HG03469 (cell line): ENCODE measurements around the gene SLC16A1.
A peak's percentile ranks its signal among the peaks of the same experiment; 100 is the strongest.
"Not testable (repeated sequence)": the region's sequence is repeated elsewhere in the genome, so short reads cannot be mapped to it uniquely, and the experiment has no call there.

ENCODE experiments used
- ATAC-seq: cut with Tn5 transposase; IDR thresholded peaks from one replicate; pipeline ENCODE4 v1.9.1; 2021; ENCODE audit warnings: mild to moderate bottlenecking, moderate library complexity, moderate number of reproducible peaks; ENCODE audit not compliant: unreplicated experiment

The SLC16A1 gene

GRCh38 chr1:112955773-112956543 is at the start of gene SLC16A1:
Gene SLC16A1 (minus strand): TSS chr1:112956196. CDS start chr1:112929308, 26,888 bp downstream.
- peak; percentile 43 for ATAC-seq

GRCh38 chr1:113003751-113004690 is 48.0 kb upstream of the SLC16A1 start:
- ATAC-seq, result no peak

GRCh38 chr1:113002297-113002696 is 46.3 kb upstream of the SLC16A1 start:
- no peak for ATAC-seq

DNA sequence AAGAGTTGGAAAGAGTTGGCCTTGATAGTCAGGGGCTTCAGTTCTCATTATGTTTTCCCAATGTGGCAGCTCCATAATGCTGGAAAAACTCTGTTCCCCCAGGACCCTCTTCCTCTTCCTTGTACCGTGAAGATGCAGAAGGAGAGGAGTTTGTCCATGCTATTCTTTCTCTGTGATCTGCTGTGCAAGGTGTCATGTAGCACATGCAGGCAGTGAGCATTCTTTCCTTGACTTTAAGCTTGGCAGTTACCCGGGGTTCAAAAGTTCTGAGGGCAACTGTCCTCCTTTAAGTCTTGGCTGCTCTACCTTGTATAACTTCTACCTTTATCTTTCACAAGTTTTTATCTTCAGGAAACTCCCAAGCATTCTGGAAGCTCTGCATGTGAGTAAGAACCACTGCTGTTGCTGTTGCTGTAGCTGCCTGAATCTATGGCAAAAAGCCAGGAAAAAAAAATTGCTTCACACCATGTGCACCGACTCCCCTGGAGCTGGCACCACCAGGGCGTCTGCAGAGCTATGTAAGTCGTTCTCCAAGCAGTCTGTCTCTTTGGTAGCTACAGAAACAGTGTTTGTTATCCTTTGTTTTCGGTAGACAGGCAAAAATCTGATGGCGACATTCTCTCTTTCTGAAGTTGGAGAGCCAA is 42.7 kb upstream of the SLC16A1 start:
- ATAC-seq, result no peak

- no peak for ATAC-seq
Observed at GRCh38 chr1:112997781-112998180, 41.8 kb upstream of the SLC16A1 start.

- ATAC-seq, result no peak
Observed at GRCh38 chr1:112995890-112996289, 39.9 kb upstream of the SLC16A1 start.

DNA sequence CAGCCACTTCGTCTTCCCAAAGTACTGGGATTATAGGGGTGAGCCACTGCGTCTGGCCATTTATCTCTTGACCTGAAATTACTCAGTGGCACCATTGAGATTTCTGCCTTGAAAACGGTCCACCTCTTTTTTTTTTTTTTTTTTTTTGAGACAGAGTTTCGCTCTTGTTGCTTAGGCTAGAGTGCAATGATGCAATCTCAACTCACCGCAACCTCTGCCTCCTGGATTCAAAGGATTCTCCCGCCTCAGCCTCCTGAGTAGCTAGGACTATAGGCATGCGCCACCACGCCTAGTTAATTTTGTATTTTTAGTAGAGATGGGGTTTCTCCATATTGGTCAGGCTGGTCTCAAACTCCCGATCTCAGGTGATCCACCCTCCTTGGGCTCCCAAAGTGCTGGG is 39.0 kb upstream of the SLC16A1 start:
- ATAC-seq, result not testable (repeated sequence)

DNA sequence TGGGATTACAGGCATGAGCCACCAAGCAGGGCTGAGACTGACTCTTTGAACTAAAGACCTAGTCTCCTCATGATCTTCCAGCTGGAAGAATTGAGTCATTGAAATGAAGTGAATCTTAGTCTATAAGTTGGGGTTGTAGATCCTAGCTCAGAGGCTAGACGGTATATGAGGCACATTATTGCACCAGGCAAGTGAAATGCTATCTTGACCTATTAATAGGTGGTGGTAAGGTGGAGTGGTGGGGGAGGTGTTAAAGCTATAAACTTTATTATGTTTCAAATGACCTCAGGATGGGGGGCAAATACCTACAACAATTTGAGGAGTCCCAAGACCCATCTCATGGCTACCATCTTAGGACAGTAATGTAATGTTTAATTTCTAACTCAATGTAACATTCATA is 36.8 kb upstream of the SLC16A1 start:
- no peak for ATAC-seq

DNA sequence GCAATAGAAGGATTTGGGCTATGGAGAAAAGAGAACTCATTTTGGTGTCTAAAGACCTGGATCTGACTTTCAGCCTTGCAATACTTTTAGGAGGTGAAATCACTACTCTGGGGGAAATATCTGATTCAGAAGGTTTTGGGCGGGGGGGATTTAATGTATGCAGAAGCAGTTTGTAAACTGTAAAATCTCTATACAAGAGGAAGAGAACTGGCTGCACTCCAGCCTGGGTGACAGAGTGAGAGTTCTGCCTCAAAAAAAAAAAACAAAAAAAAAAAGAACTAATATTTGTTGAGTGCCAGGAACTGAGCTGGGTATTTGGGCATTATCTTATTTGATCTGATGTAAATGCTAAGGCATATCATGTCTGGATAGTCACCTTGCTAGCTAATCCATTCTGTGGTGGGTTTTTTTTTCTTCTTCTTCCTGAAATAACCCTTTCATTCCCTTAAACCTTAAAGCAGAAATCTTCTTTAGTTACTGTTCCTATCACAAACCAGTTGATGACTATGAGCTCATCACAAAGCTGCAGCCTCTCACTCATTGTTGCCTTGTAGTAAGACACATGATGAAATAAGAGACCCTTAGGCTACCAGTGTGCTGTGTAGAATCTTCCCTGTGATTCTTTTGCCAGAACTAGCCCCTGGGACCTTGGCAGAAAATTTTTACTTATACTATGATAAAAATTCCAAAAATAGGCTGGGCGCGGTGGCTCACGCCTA is 35.6 kb upstream of the SLC16A1 start:
- ATAC-seq, result no peak

- no peak for ATAC-seq
Observed at GRCh38 chr1:112990271-112990670, 34.3 kb upstream of the SLC16A1 start.

GRCh38 chr1:112988367-112988766 is 32.4 kb upstream of the SLC16A1 start:
- ATAC-seq, result no peak

- peak; percentile 62 for ATAC-seq
Observed at GRCh38 chr1:112985123-112985522, 29.1 kb upstream of the SLC16A1 start.

DNA sequence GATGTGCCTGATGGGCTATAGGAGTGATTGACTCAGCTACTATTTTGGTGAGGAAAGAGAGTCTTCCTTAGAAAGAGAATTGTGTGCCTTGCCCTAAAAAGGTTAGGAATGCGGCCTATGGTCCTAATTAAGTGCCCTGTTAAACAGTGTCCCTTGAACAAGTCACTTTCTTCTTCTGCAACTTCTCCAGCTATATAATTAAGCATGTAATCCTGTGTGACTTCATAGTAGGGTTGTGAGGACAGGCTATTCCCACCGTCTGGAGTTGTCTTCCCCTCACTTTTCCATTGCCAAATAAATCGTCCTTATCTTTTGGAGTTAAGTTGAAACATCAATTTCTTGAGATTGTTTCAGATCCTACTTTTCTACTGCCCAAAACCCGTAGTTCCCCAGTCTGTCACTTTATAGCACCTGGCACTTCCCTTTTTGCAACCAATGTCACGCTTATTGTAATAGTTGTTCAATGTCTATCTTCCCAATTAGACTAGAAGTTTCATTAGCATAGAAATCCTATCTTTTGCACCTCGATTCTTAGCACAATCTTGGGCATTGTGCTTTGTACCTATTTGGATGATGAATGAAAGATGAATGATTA is 27.6 kb upstream of the SLC16A1 start:
- no peak for ATAC-seq

DNA sequence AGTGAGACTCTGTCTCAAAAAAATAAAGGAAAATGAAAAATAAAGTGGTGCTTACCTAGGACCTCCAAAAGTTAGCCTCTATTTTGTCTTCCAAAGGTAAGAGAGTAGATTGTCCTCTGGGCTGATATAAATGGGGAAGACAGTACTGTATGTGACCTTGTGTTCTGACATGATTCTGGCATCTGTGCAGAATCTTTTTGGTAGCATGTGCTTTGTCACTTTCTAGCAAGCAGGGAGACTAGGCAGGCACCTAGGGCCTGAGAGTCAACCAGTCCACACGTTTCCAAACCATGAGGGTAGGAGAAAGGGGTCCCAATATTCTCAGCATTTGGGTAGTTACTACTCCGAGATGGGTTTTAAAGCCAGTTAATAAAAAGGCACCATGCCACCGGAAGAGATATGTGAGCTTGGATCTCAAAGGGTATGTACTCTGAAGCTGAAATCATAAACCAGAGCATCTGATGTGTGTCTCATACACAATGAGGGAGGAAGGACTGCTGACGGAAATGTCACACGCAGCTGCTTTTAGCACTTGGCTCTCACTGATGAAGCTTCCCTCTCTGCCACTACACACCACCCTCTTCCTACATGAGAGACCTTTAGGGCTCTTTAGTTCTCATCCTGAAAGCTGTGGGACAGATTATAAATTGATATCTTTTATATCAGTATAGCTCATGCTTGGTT is 27.0 kb upstream of the SLC16A1 start:
- ATAC-seq, result no peak

- no peak for ATAC-seq
Observed at GRCh38 chr1:112982328-112982727, 26.3 kb upstream of the SLC16A1 start.

- ATAC-seq, result not testable (repeated sequence)
Observed at GRCh38 chr1:112981834-112982233, 25.8 kb upstream of the SLC16A1 start.

- no peak for ATAC-seq
Observed at GRCh38 chr1:112981426-112981825, 25.4 kb upstream of the SLC16A1 start.

GRCh38 chr1:112975336-112975735 is 19.3 kb upstream of the SLC16A1 start:
- no peak for ATAC-seq

DNA sequence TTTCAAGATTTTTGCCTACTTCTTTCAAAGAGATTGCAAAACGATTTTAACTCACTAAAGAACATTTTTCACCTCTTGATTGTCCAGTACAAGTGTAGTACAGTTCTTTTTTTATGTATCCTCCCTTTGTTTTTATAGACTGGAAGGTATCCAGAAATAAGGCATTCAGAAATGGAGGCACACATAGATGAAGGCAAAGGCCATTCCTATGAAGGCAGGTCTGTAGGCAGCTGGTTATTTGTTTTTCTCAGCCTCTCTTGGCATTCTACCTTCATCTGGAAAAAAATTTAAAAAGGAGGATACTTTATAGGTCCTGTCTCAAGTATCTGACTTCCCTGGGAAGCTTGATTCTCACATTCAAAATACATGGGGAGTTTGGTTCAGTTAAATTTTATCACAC is 18.6 kb upstream of the SLC16A1 start:
- no peak for ATAC-seq

DNA sequence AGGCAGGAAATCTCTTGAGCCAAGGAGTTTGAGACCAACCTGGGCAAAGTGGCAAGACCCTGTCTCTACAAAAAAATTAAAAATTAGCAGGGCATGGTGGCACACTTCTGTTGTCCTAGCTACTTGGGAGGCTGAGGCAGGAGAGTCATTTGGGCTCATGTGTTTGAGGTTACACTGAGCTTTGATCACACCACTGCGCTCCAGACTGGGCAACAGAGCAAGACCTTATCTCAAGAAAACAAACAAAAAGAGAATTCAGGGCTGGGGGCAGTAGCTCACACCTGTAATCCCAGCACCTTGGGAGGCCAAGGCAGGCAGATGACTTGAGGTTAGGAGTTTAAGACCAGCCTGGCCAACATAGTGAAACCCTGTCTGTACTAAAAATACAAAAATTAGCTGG is 17.8 kb upstream of the SLC16A1 start:
- no peak for ATAC-seq
